Naive thymus-derived CD8-positive, alpha-beta T cell (primary cell): ENCODE data around the gene LAMC2. TPM values are rescaled to one million over a fixed set of nuclear protein-coding genes. Genes with fewer than 3 reads are reported as not detected.
"Not testable (repeated sequence)": the region's sequence is repeated elsewhere in the genome, so short reads cannot be mapped to it uniquely, and the experiment has no call there.

Source experiments
- ATAC-seq, 2 donors: fragments of 150-1000 bp; cut with Tn5 transposase in 1 of 2; sonication (Bioruptor Pico), chemical (Tn5 transposase) in 1 of 2; 1 replicate in 1 of 2; 2 replicates in 1 of 2; pipeline ENCODE4 v1.10.0; 2021; ENCODE audit warnings: mild to moderate bottlenecking in 2 of 2, moderate library complexity in 2 of 2
- POLR2A ChIA-PET: fragments of 350-600 bp; sonication (Branson Sonifier 250); formaldehyde crosslinking; loops from one replicate; lab custom pipeline; 2021; ENCODE audit warnings: antibody characterized with exemption; lab: Charles Lee
- DNase-seq, 10 donors: peaks; one replicate each; pipeline versions ENCODE4 v3.0.0 to v3.0.0-alpha.2; 2020 to 2022
- H3K27ac Mint-ChIP-seq, 10 donors: one replicate each; pipeline ENCODE4 v1.8.0; 2020 to 2022; ENCODE audit warnings: mild to moderate bottlenecking in 10 of 10, mixed read lengths in 10 of 10, moderate library complexity in 4 of 10, inconsistent platforms in 1 of 10
- H3K27me3 Mint-ChIP-seq, 5 donors: one replicate each; pipeline ENCODE4 v1.8.0; 2021 to 2022; ENCODE audit warnings: mixed read lengths in 5 of 5
- H3K36me3 Mint-ChIP-seq, 3 donors: one replicate each; pipeline ENCODE4 v1.8.0; 2020 to 2022; ENCODE audit warnings: mixed read lengths in 3 of 3, mild to moderate bottlenecking in 2 of 3, inconsistent platforms in 1 of 3
- H3K4me1 Mint-ChIP-seq, 4 donors: one replicate each; pipeline ENCODE4 v1.8.0; 2021 to 2022; ENCODE audit warnings: mixed read lengths in 4 of 4
- H3K4me3 Mint-ChIP-seq, 10 donors: one replicate each; pipeline ENCODE4 v1.8.0; 2020 to 2022; ENCODE audit warnings: mild to moderate bottlenecking in 10 of 10, mixed read lengths in 10 of 10, moderate library complexity in 6 of 10, inconsistent platforms in 1 of 10
- H3K9me3 Mint-ChIP-seq, 9 donors: one replicate each; pipeline ENCODE4 v1.8.0; 2020 to 2022; ENCODE audit warnings: mixed read lengths in 9 of 9, mild to moderate bottlenecking in 3 of 9, inconsistent platforms in 1 of 9, moderate library complexity in 1 of 9
- polyA plus RNA-seq, 3 donors: library from polyadenylated mRNA; unstranded; fragments of 300-500 nt; fragmentation: Illumina TruSeq; gene quantifications; one replicate each; pipeline ENCODE4 v1.2.3, GENCODE V29; 2021
- total RNA-seq, 8 experiments: library from RNA in 2 of 8; stranded (reverse) in 2 of 8; gene quantifications; one replicate each; pipeline ENCODE4 v1.2.3 and lab custom pipeline; 2021 to 2026

LAMC2 gene
- total RNA-seq (not detected), polyA plus RNA-seq (not detected), total RNA-seq (lab: John Stamatoyannopoulos, UW) (0 to 0.17 (median 0.03) reads per million in 6 experiments)

GRCh38 chr1:183185941-183186490 lies at the start of gene LAMC2:
LAMC2 (plus strand) TSS chr1:183186264; CDS start chr1:183186353, 89 bp downstream.
- Mint-ChIP-seq H3K4me3 (peak within 1 kb of the TSS in 7 of 10 donors; percentile 10 to 66 (median 48)), H3K9me3 (no peaks in the 10 kb centered on the region), H3K4me1 (peaks cover 0 to 15% (median 2%) of the 10 kb centered on the region in 4 donors), H3K27ac (no peak within 1 kb of the TSS), H3K27me3 (peaks cover 12 to 40% (median 30%) of the 10 kb centered on the region in 5 donors), H3K36me3 (no peaks in the 10 kb centered on the region)
- peak in 4 of 10 donors; percentile 7 to 17 (median 9) for DNase-seq
- peak; percentile 52 to 65 for ATAC-seq
- POLR2A ChIA-PET, result no interaction called here

GRCh38 chr1:183137782-183138181 lies 48.3 kb upstream of the LAMC2 start:
- POLR2A ChIA-PET, result no interaction called here
- Mint-ChIP-seq H3K9me3 (no peaks in the 10 kb centered on the region), H3K27me3 (peaks cover 0 to 10% (median 0%) of the 10 kb centered on the region in 5 donors), H3K36me3 (no peaks in the 10 kb centered on the region), H3K4me1 (no peaks in the 10 kb centered on the region), H3K27ac (no peak overlapping the region), H3K4me3 (no peak overlapping the region)
- DNase-seq, result no peak
- ATAC-seq, result no peak

DNA sequence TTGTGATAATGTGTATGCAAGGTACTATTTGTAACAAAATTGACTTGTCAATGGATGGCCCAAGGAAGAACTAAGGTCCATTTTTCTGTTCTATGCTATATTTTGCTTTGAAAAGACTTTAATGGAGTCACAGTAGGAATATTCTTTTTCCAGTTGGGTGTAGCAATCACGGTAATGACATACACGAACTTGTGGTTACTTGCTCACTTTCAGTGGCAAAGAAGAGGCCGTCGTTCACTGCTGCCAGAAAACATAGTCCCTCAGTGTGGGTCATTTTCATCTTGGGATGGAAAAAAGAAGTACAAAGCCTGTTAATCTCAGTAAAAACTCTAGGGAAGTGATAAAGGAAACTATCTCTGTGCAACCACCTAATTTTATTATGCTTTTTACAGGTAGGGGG lies 47.8 kb upstream of the LAMC2 start:
- no peak for DNase-seq
- ATAC-seq, result no peak
- Mint-ChIP-seq H3K4me1 (no peaks in the 10 kb centered on the region), H3K9me3 (no peaks in the 10 kb centered on the region), H3K4me3 (no peak overlapping the region), H3K27ac (no peak overlapping the region), H3K36me3 (no peaks in the 10 kb centered on the region), H3K27me3 (peaks cover 0 to 10% (median 0%) of the 10 kb centered on the region in 5 donors)
- POLR2A ChIA-PET, result no interaction called here

DNA sequence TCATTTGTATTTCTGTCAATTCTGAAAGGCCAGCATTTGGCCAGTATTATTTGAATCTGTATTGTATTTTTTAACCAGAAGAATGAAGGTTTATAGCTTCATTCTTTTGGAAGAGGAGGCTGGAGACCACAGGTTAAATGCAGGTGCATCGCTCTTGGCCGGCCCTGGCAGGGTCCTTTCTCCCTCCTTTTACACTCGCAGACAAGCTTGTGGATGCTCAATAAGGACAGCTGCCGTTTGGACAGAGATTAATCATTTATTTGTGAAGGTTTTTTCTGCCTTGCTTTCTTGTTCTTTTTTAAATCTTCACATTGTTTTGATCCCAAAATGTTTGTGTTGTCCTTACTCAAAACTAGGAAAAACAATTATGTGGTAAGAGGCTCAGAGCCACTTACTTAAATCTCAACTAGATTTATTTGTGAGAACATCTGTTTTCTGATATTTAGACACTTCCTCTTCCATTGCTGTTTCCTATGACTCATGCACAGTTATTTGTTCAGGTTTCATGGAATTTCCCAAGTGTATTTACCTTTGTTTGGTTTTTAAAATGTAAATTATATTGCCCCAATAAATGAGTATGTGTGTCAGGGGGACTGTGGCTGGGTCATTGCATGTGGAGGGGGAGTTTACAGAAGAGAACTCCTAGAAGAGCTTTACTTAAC lies 46.7 kb upstream of the LAMC2 start:
- no peaks in the 10 kb centered on the region for H3K9me3 Mint-ChIP-seq
- no peaks in the 10 kb centered on the region for H3K36me3 Mint-ChIP-seq
- H3K4me3 Mint-ChIP-seq, result no peak overlapping the region
- ATAC-seq (no peak), DNase-seq (no peak)
- POLR2A ChIA-PET, result no interaction called here
- no peak overlapping the region for H3K27ac Mint-ChIP-seq
- peaks cover 0 to 5% (median 0%) of the 10 kb centered on the region in 5 donors for H3K27me3 Mint-ChIP-seq
- H3K4me1 Mint-ChIP-seq, result no peaks in the 10 kb centered on the region

- Mint-ChIP-seq H3K27ac (no peak overlapping the region), H3K4me1 (no peaks in the 10 kb centered on the region), H3K4me3 (no peak overlapping the region), H3K9me3 (no peaks in the 10 kb centered on the region), H3K36me3 (no peaks in the 10 kb centered on the region), H3K27me3 (peaks cover 0 to 5% (median 0%) of the 10 kb centered on the region in 5 donors)
- DNase-seq (no peak), ATAC-seq (no peak)
- POLR2A ChIA-PET, result no interaction called here
These were observed 45.4 kb upstream of the LAMC2 start for GRCh38 chr1:183140633-183141032.

DNA sequence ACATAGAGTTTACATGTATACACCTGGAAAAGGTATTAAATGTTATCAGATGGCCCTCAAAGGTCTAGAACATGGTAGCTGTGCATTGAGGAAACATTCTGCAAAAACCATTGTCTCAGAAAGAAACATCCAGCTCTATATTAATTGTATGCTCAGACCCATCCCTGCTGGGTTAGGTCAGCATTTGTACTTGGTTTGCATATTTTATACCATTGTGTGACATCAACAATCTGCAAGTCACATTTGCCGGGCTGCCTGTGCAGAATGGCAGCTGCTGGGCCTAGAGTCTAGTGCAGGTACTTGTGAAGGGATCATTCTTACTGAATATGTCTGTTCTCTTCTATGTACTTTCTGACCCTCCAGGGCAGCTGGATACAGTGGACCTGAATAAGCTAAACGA lies 43.9 kb upstream of the LAMC2 start:
- H3K4me3 Mint-ChIP-seq, result no peak overlapping the region
- no peaks in the 10 kb centered on the region for H3K4me1 Mint-ChIP-seq
- POLR2A ChIA-PET, result no interaction called here
- H3K9me3 Mint-ChIP-seq, result no peaks in the 10 kb centered on the region
- no peaks in the 10 kb centered on the region for H3K36me3 Mint-ChIP-seq
- no peak for DNase-seq
- peaks cover 0 to 5% (median 0%) of the 10 kb centered on the region in 5 donors for H3K27me3 Mint-ChIP-seq
- H3K27ac Mint-ChIP-seq, result no peak overlapping the region
- no peak for ATAC-seq

GRCh38 chr1:183143576-183144315 lies 42.3 kb upstream of the LAMC2 start:
- no peak overlapping the region for H3K27ac Mint-ChIP-seq
- ATAC-seq, result no peak
- H3K4me3 Mint-ChIP-seq, result no peak overlapping the region
- no peaks in the 10 kb centered on the region for H3K9me3 Mint-ChIP-seq
- DNase-seq, result no peak
- H3K36me3 Mint-ChIP-seq, result no peaks in the 10 kb centered on the region
- H3K27me3 Mint-ChIP-seq, result peaks cover 0 to 5% (median 0%) of the 10 kb centered on the region in 5 donors
- H3K4me1 Mint-ChIP-seq, result no peaks in the 10 kb centered on the region
- POLR2A ChIA-PET, result no interaction called here

GRCh38 chr1:183144752-183145151 lies 41.3 kb upstream of the LAMC2 start:
- POLR2A ChIA-PET, result no interaction called here
- H3K36me3 Mint-ChIP-seq, result no peaks in the 10 kb centered on the region
- ATAC-seq (no peak), DNase-seq (no peak)
- no peaks in the 10 kb centered on the region for H3K4me1 Mint-ChIP-seq
- H3K27me3 Mint-ChIP-seq, result peaks cover 0 to under 1% (median 0%) of the 10 kb centered on the region in 5 donors
- H3K9me3 Mint-ChIP-seq, result no peaks in the 10 kb centered on the region
- H3K27ac Mint-ChIP-seq, result no peak overlapping the region
- H3K4me3 Mint-ChIP-seq, result no peak overlapping the region

GRCh38 chr1:183147735-183148134 lies 38.3 kb upstream of the LAMC2 start:
- no peak overlapping the region for H3K27ac Mint-ChIP-seq

GRCh38 chr1:183148599-183148998 lies 37.5 kb upstream of the LAMC2 start:
- Mint-ChIP-seq H3K9me3 (no peaks in the 10 kb centered on the region), H3K36me3 (no peaks in the 10 kb centered on the region), H3K27ac (peak overlapping the region in 1 of 10 donors; percentile 18), H3K4me3 (no peak overlapping the region), H3K4me1 (no peaks in the 10 kb centered on the region), H3K27me3 (peaks cover 0 to 10% (median 0%) of the 10 kb centered on the region in 5 donors)
- POLR2A ChIA-PET, result no interaction called here
- no peak for DNase-seq
- ATAC-seq, result no peak

More at GRCh38 chr1:183147735-183148134, 38.3 kb upstream of the LAMC2 start:
- POLR2A ChIA-PET, result no interaction called here
- H3K4me3 Mint-ChIP-seq, result no peak overlapping the region
- ATAC-seq (no peak), DNase-seq (no peak)
- H3K27me3 Mint-ChIP-seq, result peaks cover 0 to 1% (median 0%) of the 10 kb centered on the region in 5 donors
- no peaks in the 10 kb centered on the region for H3K4me1 Mint-ChIP-seq
- no peaks in the 10 kb centered on the region for H3K36me3 Mint-ChIP-seq
- H3K9me3 Mint-ChIP-seq, result no peaks in the 10 kb centered on the region

DNA sequence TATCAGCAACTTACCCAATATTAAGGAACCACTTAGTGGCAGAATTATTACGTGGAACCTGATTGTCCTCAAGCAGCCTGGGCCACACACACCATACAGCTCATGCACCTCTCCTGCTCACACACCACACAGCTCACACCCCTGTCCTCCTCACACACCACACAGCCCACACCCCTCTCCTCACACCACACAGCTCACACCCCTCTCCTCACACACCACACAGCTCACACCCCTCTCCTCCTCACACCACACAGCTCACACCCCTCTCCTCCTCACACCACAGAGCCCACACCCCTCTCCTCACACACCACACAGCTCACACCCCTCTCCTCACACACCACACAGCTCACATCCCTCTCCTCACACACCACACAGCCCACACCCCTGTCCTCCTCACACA lies 36.8 kb upstream of the LAMC2 start:
- H3K36me3 Mint-ChIP-seq, result no peaks in the 10 kb centered on the region
- H3K9me3 Mint-ChIP-seq, result no peaks in the 10 kb centered on the region
- no peaks in the 10 kb centered on the region for H3K4me1 Mint-ChIP-seq
- H3K4me3 Mint-ChIP-seq, result no peak overlapping the region
- DNase-seq (no peak), ATAC-seq (no peak)
- POLR2A ChIA-PET, result no interaction called here
- peaks cover 0 to 17% (median 3%) of the 10 kb centered on the region in 5 donors for H3K27me3 Mint-ChIP-seq
- no peak overlapping the region for H3K27ac Mint-ChIP-seq

DNA sequence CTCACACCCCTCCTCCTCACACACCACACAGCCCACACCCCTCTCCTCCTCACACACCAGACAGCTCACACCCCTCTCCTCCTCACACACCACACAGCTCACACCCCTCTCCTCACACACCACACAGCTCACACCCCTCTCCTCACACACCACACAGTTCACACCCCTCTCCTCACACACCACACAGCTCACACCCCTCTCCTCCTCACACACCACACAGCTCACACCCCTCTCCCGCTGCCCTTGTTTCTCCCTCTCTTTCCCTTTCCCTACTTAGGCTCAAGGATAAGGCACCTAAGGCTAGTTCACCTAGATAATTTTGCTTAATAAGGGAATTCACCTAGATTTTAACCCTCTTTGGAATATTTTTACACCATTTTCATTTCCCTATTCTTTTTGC lies 36.0 kb upstream of the LAMC2 start:
- H3K4me1 Mint-ChIP-seq, DNase-seq: not testable (repeated sequence)

DNA sequence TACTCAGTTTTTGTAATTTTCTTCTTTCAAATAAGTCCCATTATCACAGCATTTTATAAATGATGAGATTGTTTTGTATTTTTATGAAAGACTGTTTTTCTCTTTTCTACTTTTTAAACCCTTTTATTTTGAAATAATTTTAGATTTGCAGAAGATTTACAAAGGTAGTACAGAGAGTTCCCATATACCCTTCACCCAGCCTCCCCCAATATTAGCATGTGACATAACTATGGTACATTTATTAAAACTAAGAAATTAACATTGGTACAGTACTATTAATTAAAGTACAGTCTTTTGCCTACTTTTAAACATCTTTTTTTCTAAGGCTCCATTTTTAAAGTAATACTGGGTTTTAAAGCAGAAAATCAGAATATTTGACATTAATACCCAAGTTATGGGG lies 35.6 kb upstream of the LAMC2 start:
- POLR2A ChIA-PET, result no interaction called here
- no peak for DNase-seq
- H3K9me3 Mint-ChIP-seq, result no peaks in the 10 kb centered on the region
- peaks cover 0 to 20% (median 3%) of the 10 kb centered on the region in 5 donors for H3K27me3 Mint-ChIP-seq
- H3K4me3 Mint-ChIP-seq, result no peak overlapping the region
- H3K36me3 Mint-ChIP-seq, result no peaks in the 10 kb centered on the region
- ATAC-seq, result no peak
- H3K27ac Mint-ChIP-seq, result no peak overlapping the region
- H3K4me1 Mint-ChIP-seq, result no peaks in the 10 kb centered on the region

More for the DNA sequence above, 36.0 kb upstream of the LAMC2 start:
- H3K9me3 Mint-ChIP-seq, H3K4me3 Mint-ChIP-seq, POLR2A ChIA-PET, H3K27ac Mint-ChIP-seq, ATAC-seq, H3K36me3 Mint-ChIP-seq: not testable (repeated sequence)
- peaks cover 0 to 20% (median 3%) of the 10 kb centered on the region in 5 donors for H3K27me3 Mint-ChIP-seq
